PC-3 (cell line): ENCODE data around the gene TRIM44.

Experiments
- EZH2 ChIP-seq: fragments of 300-600 bp; sonication (generic); IDR thresholded peaks from one replicate; pipeline ENCODE4 v1.6.1; 2017; ENCODE audit warnings: antibody characterized with exemption, mild to moderate bottlenecking, low read length; ENCODE audit not compliant: unreplicated experiment
- TF ChIP-seq, protein P1 (sequence below): fragments of 300-600 bp; sonication (generic); conservative IDR thresholded peaks from 2 replicates; pipeline ENCODE4 v1.5.1; 2017; ENCODE audit warnings: antibody characterized with exemption, low read depth, mild to moderate bottlenecking, low read length

DNA sequence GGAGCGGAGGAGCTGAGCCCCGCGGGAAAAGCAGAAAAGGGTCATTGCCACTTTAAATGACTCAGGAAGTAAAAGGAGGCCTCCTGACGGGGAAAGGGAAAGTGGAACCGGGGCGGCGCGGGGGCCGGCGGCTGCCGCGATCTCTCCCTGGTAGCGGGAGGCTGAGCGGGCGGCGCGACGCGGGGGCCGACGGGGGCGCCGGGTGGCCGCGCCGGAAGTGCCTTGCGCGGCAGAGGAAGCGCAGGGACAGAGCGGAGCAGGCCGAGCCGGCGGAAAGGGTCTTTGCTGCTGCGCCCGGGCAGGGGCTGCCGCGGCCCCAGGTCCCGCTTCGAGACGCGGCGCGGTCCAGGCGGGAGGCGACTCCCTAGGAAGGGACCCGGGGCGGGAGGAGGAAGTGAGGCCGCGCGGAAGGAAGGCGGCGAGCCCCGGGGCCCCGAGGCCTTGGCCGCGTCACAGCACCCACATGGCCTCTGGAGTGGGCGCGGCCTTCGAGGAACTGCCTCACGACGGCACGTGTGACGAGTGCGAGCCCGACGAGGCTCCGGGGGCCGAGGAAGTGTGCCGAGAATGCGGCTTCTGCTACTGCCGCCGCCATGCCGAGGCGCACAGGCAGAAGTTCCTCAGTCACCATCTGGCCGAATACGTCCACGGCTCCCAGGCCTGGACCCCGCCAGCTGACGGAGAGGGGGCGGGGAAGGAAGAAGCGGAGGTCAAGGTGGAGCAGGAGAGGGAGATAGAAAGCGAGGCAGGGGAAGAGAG lies at the start of gene TRIM44:
- TF ChIP-seq, protein P1, sequence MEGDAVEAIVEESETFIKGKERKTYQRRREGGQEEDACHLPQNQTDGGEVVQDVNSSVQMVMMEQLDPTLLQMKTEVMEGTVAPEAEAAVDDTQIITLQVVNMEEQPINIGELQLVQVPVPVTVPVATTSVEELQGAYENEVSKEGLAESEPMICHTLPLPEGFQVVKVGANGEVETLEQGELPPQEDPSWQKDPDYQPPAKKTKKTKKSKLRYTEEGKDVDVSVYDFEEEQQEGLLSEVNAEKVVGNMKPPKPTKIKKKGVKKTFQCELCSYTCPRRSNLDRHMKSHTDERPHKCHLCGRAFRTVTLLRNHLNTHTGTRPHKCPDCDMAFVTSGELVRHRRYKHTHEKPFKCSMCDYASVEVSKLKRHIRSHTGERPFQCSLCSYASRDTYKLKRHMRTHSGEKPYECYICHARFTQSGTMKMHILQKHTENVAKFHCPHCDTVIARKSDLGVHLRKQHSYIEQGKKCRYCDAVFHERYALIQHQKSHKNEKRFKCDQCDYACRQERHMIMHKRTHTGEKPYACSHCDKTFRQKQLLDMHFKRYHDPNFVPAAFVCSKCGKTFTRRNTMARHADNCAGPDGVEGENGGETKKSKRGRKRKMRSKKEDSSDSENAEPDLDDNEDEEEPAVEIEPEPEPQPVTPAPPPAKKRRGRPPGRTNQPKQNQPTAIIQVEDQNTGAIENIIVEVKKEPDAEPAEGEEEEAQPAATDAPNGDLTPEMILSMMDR, result no peak
- TF ChIP-seq EZH2, result no peak
